GM19351 (cell line): ENCODE data around the gene IPPK.

Source experiments
- ATAC-seq: cut with Tn5 transposase; IDR thresholded peaks from one replicate; pipeline ENCODE4 v1.9.1; 2021; ENCODE audit warnings: mild to moderate bottlenecking, moderate library complexity; ENCODE audit not compliant: unreplicated experiment

Gene IPPK

GRCh38 chr9:92669890-92670708 lies at the start of gene IPPK:
Gene IPPK, minus strand, starts transcription at chr9:92670131. Its CDS starts 143 bp downstream, at chr9:92669988.
- ATAC-seq = peak; percentile 90

- ATAC-seq = no peak
Measured at GRCh38 chr9:92719028-92719647, 49.2 kb upstream of the IPPK start.

- no peak for ATAC-seq
Measured at GRCh38 chr9:92718086-92719001, 48.4 kb upstream of the IPPK start.

- ATAC-seq = peak; percentile 63
Measured at GRCh38 chr9:92717201-92718085, 47.5 kb upstream of the IPPK start.

- peak; percentile 44 for ATAC-seq
Measured at GRCh38 chr9:92716557-92716956, 46.6 kb upstream of the IPPK start.

GRCh38 chr9:92715488-92716231 lies 45.7 kb upstream of the IPPK start:
- ATAC-seq = no peak

- ATAC-seq = no peak
Measured at GRCh38 chr9:92714787-92715487, 45.0 kb upstream of the IPPK start.

- no peak for ATAC-seq
Measured at GRCh38 chr9:92714016-92714415, 44.1 kb upstream of the IPPK start.

GRCh38 chr9:92713528-92713927 lies 43.6 kb upstream of the IPPK start:
- no peak for ATAC-seq

- no peak for ATAC-seq
Measured at GRCh38 chr9:92712767-92713166, 42.8 kb upstream of the IPPK start.

- no peak for ATAC-seq
Measured at GRCh38 chr9:92711844-92712243, 41.9 kb upstream of the IPPK start.

GRCh38 chr9:92711146-92711545 lies 41.2 kb upstream of the IPPK start:
- ATAC-seq = no peak

- no peak for ATAC-seq
Measured at GRCh38 chr9:92710368-92710767, 40.4 kb upstream of the IPPK start.

GRCh38 chr9:92709954-92710353 lies 40.0 kb upstream of the IPPK start:
- ATAC-seq = no peak

- no peak for ATAC-seq
Measured at GRCh38 chr9:92709240-92709639, 39.3 kb upstream of the IPPK start.

GRCh38 chr9:92707530-92707929 lies 37.6 kb upstream of the IPPK start:
- ATAC-seq = no peak

GRCh38 chr9:92706218-92706940 lies 36.4 kb upstream of the IPPK start:
- peak; percentile 79 for ATAC-seq

GRCh38 chr9:92704528-92704927 lies 34.6 kb upstream of the IPPK start:
- ATAC-seq = no peak
